Nephron (organoid): ENCODE results near the gene PIK3R5.

Experiments
- H3K27ac Mint-ChIP-seq, 3 experiments: 2 replicates each; pipeline ENCODE4 v1.8.0; 2020; ENCODE audit warnings: mixed read lengths in 3 of 3, mild to moderate bottlenecking in 2 of 3, moderate library complexity in 1 of 3
- H3K27me3 Mint-ChIP-seq: 2 replicates; pipeline ENCODE4 v1.8.0; 2021; ENCODE audit warnings: low read depth, mild to moderate bottlenecking, moderate library complexity, mixed read lengths
- H3K36me3 Mint-ChIP-seq: 2 replicates; pipeline ENCODE4 v1.8.0; 2020; ENCODE audit warnings: low read depth, mixed read lengths
- H3K4me1 Mint-ChIP-seq: 2 replicates; pipeline ENCODE4 v1.8.0; 2020; ENCODE audit warnings: mixed read lengths
- H3K4me3 Mint-ChIP-seq, 3 experiments: 2 replicates each; pipeline ENCODE4 v1.8.0; 2020; ENCODE audit warnings: mild to moderate bottlenecking in 3 of 3, mixed read lengths in 3 of 3, moderate library complexity in 2 of 3
- H3K9me3 Mint-ChIP-seq: 2 replicates; pipeline ENCODE4 v1.8.0; 2020; ENCODE audit warnings: mixed read lengths
- CTCF ChIP-seq, 3 experiments: fragments of 200-600 bp; sonication (generic); IDR thresholded peaks; one replicate each; pipeline ENCODE4 v1.5.0; 2021; ENCODE audit warnings: antibody characterized with exemption in 3 of 3; ENCODE audit not compliant: unreplicated experiment in 3 of 3

PIK3R5 gene

GRCh38 chr17:8941520-8941919 is 24.0 kb downstream of the PIK3R5 start:
- no peaks in the 10 kb centered on the region for H3K36me3 Mint-ChIP-seq
- no peak overlapping the region for H3K4me3 Mint-ChIP-seq
- H3K27ac Mint-ChIP-seq = no peak overlapping the region
- H3K4me1 Mint-ChIP-seq = no peaks in the 10 kb centered on the region
- H3K27me3 Mint-ChIP-seq = peaks cover 24% of the 10 kb centered on the region
- H3K9me3 Mint-ChIP-seq = peaks cover 4% of the 10 kb centered on the region
- no peak for TF ChIP-seq CTCF (IDR thresholded peaks at IDR 0.05; ENCODE audit: unreplicated experiment in 3 of 3)

GRCh38 chr17:8940866-8941471 is 24.5 kb downstream of the PIK3R5 start:
- H3K4me1 Mint-ChIP-seq = no peaks in the 10 kb centered on the region
- no peak for TF ChIP-seq CTCF (IDR thresholded peaks at IDR 0.05; ENCODE audit: unreplicated experiment in 3 of 3)
- no peaks in the 10 kb centered on the region for H3K36me3 Mint-ChIP-seq
- peaks cover 23% of the 10 kb centered on the region for H3K27me3 Mint-ChIP-seq
- H3K27ac Mint-ChIP-seq = no peak overlapping the region
- H3K9me3 Mint-ChIP-seq = peaks cover 10% of the 10 kb centered on the region
- no peak overlapping the region for H3K4me3 Mint-ChIP-seq

- H3K4me3 Mint-ChIP-seq = no peak overlapping the region
- no peak for TF ChIP-seq CTCF (IDR thresholded peaks at IDR 0.05; ENCODE audit: unreplicated experiment in 3 of 3)
- peaks cover 20% of the 10 kb centered on the region for H3K27me3 Mint-ChIP-seq
- H3K4me1 Mint-ChIP-seq = no peaks in the 10 kb centered on the region
- no peak overlapping the region for H3K27ac Mint-ChIP-seq
- no peaks in the 10 kb centered on the region for H3K36me3 Mint-ChIP-seq
- peaks cover 13% of the 10 kb centered on the region for H3K9me3 Mint-ChIP-seq
These were observed 25.8 kb downstream of the PIK3R5 start for GRCh38 chr17:8939496-8940334.

GRCh38 chr17:8938933-8939332 is 26.6 kb downstream of the PIK3R5 start:
- no peaks in the 10 kb centered on the region for H3K36me3 Mint-ChIP-seq
- TF ChIP-seq CTCF (IDR thresholded peaks at IDR 0.05; ENCODE audit: unreplicated experiment in 3 of 3) = no peak
- no peak overlapping the region for H3K4me3 Mint-ChIP-seq
- peaks cover 14% of the 10 kb centered on the region for H3K9me3 Mint-ChIP-seq
- no peaks in the 10 kb centered on the region for H3K4me1 Mint-ChIP-seq
- H3K27me3 Mint-ChIP-seq = peaks cover 20% of the 10 kb centered on the region
- no peak overlapping the region for H3K27ac Mint-ChIP-seq

GRCh38 chr17:8935191-8935590 is 30.3 kb downstream of the PIK3R5 start:
- no peak for TF ChIP-seq CTCF (IDR thresholded peaks at IDR 0.05; ENCODE audit: unreplicated experiment in 3 of 3)
- H3K4me3 Mint-ChIP-seq = no peak overlapping the region
- no peaks in the 10 kb centered on the region for H3K36me3 Mint-ChIP-seq
- H3K4me1 Mint-ChIP-seq = no peaks in the 10 kb centered on the region
- no peak overlapping the region for H3K27ac Mint-ChIP-seq
- peaks cover 15% of the 10 kb centered on the region for H3K27me3 Mint-ChIP-seq
- H3K9me3 Mint-ChIP-seq = peaks cover 27% of the 10 kb centered on the region
